ENCODE data around the gene SLC25A10.

Gene SLC25A10

GRCh38 chr17:81723651-81724209 lies 11.6 kb downstream of the SLC25A10 start:
- no peak for TF ChIP-seq CTCF (IDR thresholded peaks at IDR 0.05)

- TF ChIP-seq CTCF (IDR thresholded peaks at IDR 0.05): no peak
Observed at GRCh38 chr17:81725439-81725838, 13.4 kb downstream of the SLC25A10 start.

GRCh38 chr17:81726004-81726403 lies 13.9 kb downstream of the SLC25A10 start:
- no peak for TF ChIP-seq CTCF (IDR thresholded peaks at IDR 0.05)

- no peak for TF ChIP-seq CTCF (IDR thresholded peaks at IDR 0.05)
Observed at GRCh38 chr17:81727324-81728031, 15.4 kb downstream of the SLC25A10 start.

- TF ChIP-seq CTCF (IDR thresholded peaks at IDR 0.05): peak; percentile 96
Observed at GRCh38 chr17:81733507-81734404, 21.7 kb downstream of the SLC25A10 start.

GRCh38 chr17:81734405-81735263 lies 22.6 kb downstream of the SLC25A10 start:
- TF ChIP-seq CTCF (IDR thresholded peaks at IDR 0.05): no peak
